Measurements from ENCODE around the gene RPS14. TPM values are rescaled to one million over a fixed set of nuclear protein-coding genes. Genes with fewer than 3 reads are reported as not detected.

The RPS14 gene
- polyA plus RNA-seq, 1 of the 3 experiments (the other 2 are of a cell fraction): 10,227 TPM

DNA sequence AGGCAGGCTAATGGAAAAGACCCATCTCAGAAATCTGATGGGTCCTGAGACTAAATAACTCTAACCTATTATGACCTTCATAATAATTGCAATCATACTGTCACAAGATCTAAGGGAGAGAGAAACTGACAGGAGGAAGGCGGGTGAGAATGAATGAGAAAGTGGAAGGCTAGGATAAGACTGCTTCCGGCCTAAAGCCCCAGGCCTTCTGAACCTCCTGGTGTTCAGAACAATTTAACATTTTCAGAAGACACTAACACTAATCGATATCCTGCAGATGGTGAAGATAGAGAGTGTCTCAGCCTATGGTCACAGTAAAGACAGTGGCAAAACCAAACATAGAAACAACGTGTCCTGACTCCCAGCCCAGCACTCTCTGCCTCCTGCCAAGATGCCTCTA lies 1.2 kb downstream of the RPS14 start:
- Histone ChIP-seq H3K4me2 (peak overlapping the region; percentile 95), H3K9me2 (no peaks in the 10 kb centered on the region), H3K4me1 (ENCODE audit: control insufficient read depth in 1 of 2, insufficient read depth in 2 of 2, low read depth in 1 of 2, low read length in 1 of 2) (peaks cover 17 to 19% of the 10 kb centered on the region in 2 experiments; a peak in 3 of 4 replicates), H3K9ac (peak overlapping the region; percentile 99), H3K9me3 (peaks cover 6% of the 10 kb centered on the region; the same call in 1 of the 2 replicates), H4K20me1 (ENCODE audit: insufficient read depth) (peaks cover 58% of the 10 kb centered on the region), H3K36me3 (replicated peaks in 1 of 2; ENCODE audit: control insufficient read depth in 1 of 2, insufficient read depth in 2 of 2, low read length in 1 of 2) (peaks cover 50 to 52% of the 10 kb centered on the region in 2 experiments), H3K79me2 (ENCODE audit: insufficient read depth) (peaks cover 45% of the 10 kb centered on the region), H2AFZ (ENCODE audit: low read depth) (no peak overlapping the region), H3K4me3 (ENCODE audit: low read depth in 2 of 2, low read length in 1 of 2) (peak overlapping the region; percentile 88 to 98), H3K27ac (ENCODE audit: low read depth in 2 of 2, low read length in 1 of 2) (peak overlapping the region; percentile 93 to 97; a peak in 3 of 4 replicates), H3K27me3 (ENCODE audit: insufficient read depth) (no peaks in the 10 kb centered on the region), H3F3A (replicated peaks; ENCODE audit: insufficient read depth) (peaks cover 53% of the 10 kb centered on the region)
- 4% methylated on average over 4 of the region's 4 CpGs for WGBS (ENCODE audit: low lambda C conversion rate)
- no peak for DNase-seq
- POLR2A ChIA-PET: no interaction called here
- TF ChIP-seq POLR2AphosphoS5 (IDR thresholded peaks at IDR 0.05; ENCODE audit: low read depth, low read length) (0 out of 2 replicates have a peak, but pooled peaks have one; percentile 13), TAF1 (IDR thresholded peaks at IDR 0.05; ENCODE audit: borderline replicate concordance, low read depth, low read length) (no peak)
- CTCF ChIA-PET: interaction anchor here (1.0 kb wide), 1 partner anchor 12 kb away, joined by 3 read pairs; no protein-coding TSS in a partner anchor

DNA sequence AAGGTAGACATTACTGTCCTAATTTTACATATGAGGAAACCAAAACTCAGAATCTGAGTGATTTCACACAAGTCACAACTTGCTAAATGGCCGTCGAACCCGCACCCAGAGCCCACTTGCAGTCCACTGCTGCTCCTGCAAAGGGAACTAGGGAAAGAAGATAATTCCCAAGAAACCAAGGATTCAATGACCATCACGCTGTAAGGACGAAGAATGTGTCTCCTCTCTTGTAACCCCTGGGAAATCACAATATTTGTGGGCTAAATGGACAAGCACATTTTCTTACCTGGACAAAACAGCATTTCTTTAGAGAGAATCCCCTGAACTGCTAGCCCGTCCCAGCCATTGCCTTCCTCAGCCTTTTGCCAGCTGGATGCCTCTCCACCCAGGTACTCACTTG lies 2.4 kb downstream of the RPS14 start:
- H3K4me2 ChIP-seq: peak overlapping the region; percentile 95
- H3K79me2 ChIP-seq (ENCODE audit: insufficient read depth): peaks cover 45% of the 10 kb centered on the region
- ChIA-PET POLR2A (interaction anchor here (0.5 kb wide), 1 partner anchor 403 kb away, joined by 3 read pairs; no protein-coding TSS in a partner anchor), CTCF (interaction anchor here (1.3 to 1.6 kb wide), 2 partner anchors 9 to 12 kb away, joined by 3 to 5 read pairs; no protein-coding TSS in a partner anchor)
- no peaks in the 10 kb centered on the region for H3K9me2 ChIP-seq
- 93% methylated on average over 6 of the region's 6 CpGs for WGBS (ENCODE audit: low lambda C conversion rate)
- H4K20me1 ChIP-seq (ENCODE audit: insufficient read depth): peaks cover 67% of the 10 kb centered on the region
- peak overlapping the region; percentile 99 for H3K9ac ChIP-seq
- peaks cover 17 to 19% of the 10 kb centered on the region in 2 experiments; a peak in 3 of 4 replicates for H3K4me1 ChIP-seq (ENCODE audit: control insufficient read depth in 1 of 2, insufficient read depth in 2 of 2, low read depth in 1 of 2, low read length in 1 of 2)
- H3F3A ChIP-seq (replicated peaks; ENCODE audit: insufficient read depth): peaks cover 62% of the 10 kb centered on the region
- peaks cover 6% of the 10 kb centered on the region; the same call in 1 of the 2 replicates for H3K9me3 ChIP-seq
- H2AFZ ChIP-seq (ENCODE audit: low read depth): no peak overlapping the region
- H3K27ac ChIP-seq (ENCODE audit: low read depth in 2 of 2, low read length in 1 of 2): peak overlapping the region; percentile 5 to 93; a peak in 2 of 4 replicates
- H3K36me3 ChIP-seq (replicated peaks in 1 of 2; ENCODE audit: control insufficient read depth in 1 of 2, insufficient read depth in 2 of 2, low read length in 1 of 2): peaks cover 51 to 54% of the 10 kb centered on the region in 2 experiments
- H3K4me3 ChIP-seq (ENCODE audit: low read depth in 2 of 2, low read length in 1 of 2): peak overlapping the region in 1 of 2 experiments; percentile 88; a peak in 1 of 4 replicates
- no peak for DNase-seq
- TF ChIP-seq ELF1 (IDR thresholded peaks at IDR 0.05) (no peak), EZH2phosphoT487 (IDR thresholded peaks at IDR 0.05; ENCODE audit: borderline replicate concordance, low read depth) (no peak), JUND (IDR thresholded peaks at IDR 0.05) (no peak), FOXM1 (IDR thresholded peaks at IDR 0.05; ENCODE audit: low read depth) (no peak), YY1 (IDR thresholded peaks at IDR 0.05; ENCODE audit: low read depth) (no peak), GATA2 (CRISPR knock-in tag; IDR thresholded peaks at IDR 0.05) (no peak), MXI1 (IDR thresholded peaks at IDR 0.05; ENCODE audit: low read depth, low read length) (no peak), GABPA (IDR thresholded peaks at IDR 0.05; ENCODE audit: low read depth) (no peak), EP300 (IDR thresholded peaks at IDR 0.05; ENCODE audit: borderline replicate concordance in 1 of 2, low read depth in 1 of 2, low read length in 1 of 2) (no peak)
- TF ChIP-seq, protein P1, sequence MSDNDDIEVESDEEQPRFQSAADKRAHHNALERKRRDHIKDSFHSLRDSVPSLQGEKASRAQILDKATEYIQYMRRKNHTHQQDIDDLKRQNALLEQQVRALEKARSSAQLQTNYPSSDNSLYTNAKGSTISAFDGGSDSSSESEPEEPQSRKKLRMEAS (IDR thresholded peaks at IDR 0.05; ENCODE audit: low read depth): no peak
- no peaks in the 10 kb centered on the region for H3K27me3 ChIP-seq (ENCODE audit: insufficient read depth)

Measured in SK-N-SH (cell line).